Activated T-helper 17 cell treated with anti-CD3 and anti-CD28 coated beads, Interleukin-2, amount 50 U/mL, for 72 hours (primary cell): ENCODE results near the gene GUCY1A1. TPM values are rescaled to one million over a fixed set of nuclear protein-coding genes. Genes with fewer than 3 reads are reported as not detected.

Experiments
- ATAC-seq: fragments of 150-1000 bp; cut with Tn5 transposase; replicated peaks from 2 replicates; pipeline ENCODE4 v1.10.0; 2021; ENCODE audit warnings: mild to moderate bottlenecking, moderate library complexity
- H3K27ac Mint-ChIP-seq: one replicate; pipeline ENCODE4 v1.8.0; 2022; ENCODE audit warnings: mixed read lengths
- H3K27me3 Mint-ChIP-seq: one replicate; pipeline ENCODE4 v1.8.0; 2022; ENCODE audit warnings: mixed read lengths
- H3K36me3 Mint-ChIP-seq: one replicate; pipeline ENCODE4 v1.8.0; 2022; ENCODE audit warnings: low read depth, mild to moderate bottlenecking, mixed read lengths
- H3K4me1 Mint-ChIP-seq: one replicate; pipeline ENCODE4 v1.8.0; 2022; ENCODE audit warnings: mixed read lengths
- H3K4me3 Mint-ChIP-seq: one replicate; pipeline ENCODE4 v1.8.0; 2022; ENCODE audit warnings: mild to moderate bottlenecking, mixed read lengths
- H3K9me3 Mint-ChIP-seq: one replicate; pipeline ENCODE4 v1.8.0; 2022; ENCODE audit warnings: mixed read lengths
- total RNA-seq, 2 donors: library from RNA; stranded (reverse); gene quantifications; one replicate each; pipeline ENCODE4 v1.2.3, GENCODE V29; 2022

Gene GUCY1A1
- total RNA-seq, 2 donors from 2014 or later = not detected

DNA sequence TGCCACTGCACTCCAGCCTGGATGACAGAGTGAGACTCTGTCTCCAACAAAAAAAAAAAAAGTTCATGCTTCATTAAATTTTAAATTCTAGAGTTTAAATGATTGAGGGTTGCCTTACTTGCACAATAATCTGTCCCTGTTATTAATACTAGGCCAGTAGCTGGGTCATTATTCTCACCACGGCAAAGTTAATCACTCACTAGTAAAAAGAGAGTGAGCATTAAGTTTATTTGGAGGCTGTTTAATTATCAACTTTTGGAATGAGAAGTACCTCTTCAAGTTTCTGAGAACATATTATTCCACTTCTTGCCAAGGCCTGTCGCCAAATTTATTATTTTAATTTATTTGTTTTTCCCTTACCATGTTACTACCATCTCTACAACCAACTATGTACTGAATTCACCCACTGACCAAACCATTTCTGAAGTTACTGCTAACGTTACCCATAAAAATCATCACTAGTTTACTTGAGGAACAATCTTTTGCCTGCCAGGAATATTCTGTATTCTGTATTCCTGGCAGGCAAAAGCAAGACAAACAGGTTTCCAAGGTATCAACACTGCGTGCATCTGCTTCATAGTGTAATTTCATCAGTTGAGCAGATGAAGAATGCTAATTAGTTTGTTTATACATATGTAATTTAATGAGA lies 26.5 kb downstream of the GUCY1A1 start:
- Mint-ChIP-seq H3K4me3 (no peak overlapping the region), H3K27me3 (no peaks in the 10 kb centered on the region), H3K27ac (no peak overlapping the region), H3K36me3 (no peaks in the 10 kb centered on the region), H3K4me1 (no peaks in the 10 kb centered on the region), H3K9me3 (no peaks in the 10 kb centered on the region)
- ATAC-seq = no peak

DNA sequence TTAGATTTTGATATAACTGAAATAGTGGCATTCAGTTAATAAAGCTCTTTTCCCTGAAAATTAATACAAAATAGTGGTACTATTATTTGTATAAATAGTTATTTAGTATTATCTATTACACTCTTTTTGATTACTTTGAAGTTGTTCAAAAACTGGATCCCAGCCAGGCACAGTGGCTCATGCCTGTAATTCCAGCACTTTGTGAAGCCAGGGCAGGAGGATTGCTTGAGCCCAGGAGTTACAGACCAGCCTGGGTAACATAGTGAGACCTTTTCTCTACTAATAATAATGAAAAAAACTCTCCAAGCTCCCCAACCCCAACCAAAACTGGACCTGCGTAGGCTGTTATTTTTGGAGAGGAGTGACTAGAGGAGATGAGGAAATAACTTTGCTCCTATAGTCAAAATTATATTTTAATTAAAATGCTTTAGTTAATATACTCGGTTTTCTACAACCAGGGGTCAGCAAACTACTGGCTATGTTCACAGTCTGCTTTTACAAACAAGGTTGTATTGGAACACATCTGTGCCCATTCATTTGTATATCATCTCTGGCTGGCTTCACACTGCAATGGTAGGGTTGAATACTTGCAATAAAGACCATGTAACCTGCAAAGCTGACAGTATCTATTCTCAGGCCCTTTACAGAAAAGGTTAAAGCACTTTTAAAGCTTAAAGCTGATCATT lies 27.6 kb downstream of the GUCY1A1 start:
- H3K27me3 Mint-ChIP-seq = no peaks in the 10 kb centered on the region
- H3K4me1 Mint-ChIP-seq = no peaks in the 10 kb centered on the region
- H3K27ac Mint-ChIP-seq = no peak overlapping the region
- no peaks in the 10 kb centered on the region for H3K36me3 Mint-ChIP-seq
- ATAC-seq = no peak
- H3K4me3 Mint-ChIP-seq = no peak overlapping the region
- no peaks in the 10 kb centered on the region for H3K9me3 Mint-ChIP-seq

DNA sequence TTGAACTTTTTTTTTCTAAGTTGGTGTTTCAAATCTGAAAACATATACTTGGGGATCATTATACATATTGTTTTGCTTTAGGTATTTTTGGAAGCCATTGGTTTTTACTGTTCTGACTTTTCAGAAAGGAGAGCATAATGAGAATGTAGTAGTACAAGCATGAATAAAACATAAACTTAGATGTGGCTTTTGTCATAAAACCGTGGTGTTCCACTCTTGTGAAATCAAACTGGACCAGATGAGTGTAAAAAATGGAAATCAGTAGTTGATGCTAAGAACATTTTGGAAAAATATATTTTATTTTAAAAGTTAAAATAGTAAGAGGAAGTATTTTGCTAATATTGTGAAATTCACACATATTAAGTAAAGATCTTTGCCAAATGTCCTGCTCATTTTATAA lies 29.6 kb downstream of the GUCY1A1 start:
- H3K9me3 Mint-ChIP-seq = no peaks in the 10 kb centered on the region
- H3K27me3 Mint-ChIP-seq = peaks cover 1% of the 10 kb centered on the region
- no peak overlapping the region for H3K4me3 Mint-ChIP-seq
- no peak for ATAC-seq
- H3K4me1 Mint-ChIP-seq = no peaks in the 10 kb centered on the region
- H3K27ac Mint-ChIP-seq = no peak overlapping the region
- H3K36me3 Mint-ChIP-seq = no peaks in the 10 kb centered on the region

DNA sequence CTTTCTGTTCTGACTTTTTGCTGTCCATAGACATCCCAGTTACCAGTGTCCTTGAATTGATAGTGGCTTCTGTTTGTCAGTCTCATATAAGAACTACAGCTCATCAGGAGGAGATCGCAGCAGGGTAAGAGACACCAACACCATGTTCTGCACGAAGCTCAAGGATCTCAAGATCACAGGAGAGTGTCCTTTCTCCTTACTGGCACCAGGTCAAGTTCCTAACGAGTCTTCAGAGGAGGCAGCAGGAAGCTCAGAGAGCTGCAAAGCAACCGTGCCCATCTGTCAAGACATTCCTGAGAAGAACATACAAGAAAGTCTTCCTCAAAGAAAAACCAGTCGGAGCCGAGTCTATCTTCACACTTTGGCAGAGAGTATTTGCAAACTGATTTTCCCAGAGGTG lies 30.1 kb downstream of the GUCY1A1 start:
- Mint-ChIP-seq H3K4me1 (no peaks in the 10 kb centered on the region), H3K27ac (no peak overlapping the region), H3K4me3 (no peak overlapping the region), H3K9me3 (no peaks in the 10 kb centered on the region), H3K36me3 (no peaks in the 10 kb centered on the region), H3K27me3 (peaks cover 3% of the 10 kb centered on the region)
- no peak for ATAC-seq

DNA sequence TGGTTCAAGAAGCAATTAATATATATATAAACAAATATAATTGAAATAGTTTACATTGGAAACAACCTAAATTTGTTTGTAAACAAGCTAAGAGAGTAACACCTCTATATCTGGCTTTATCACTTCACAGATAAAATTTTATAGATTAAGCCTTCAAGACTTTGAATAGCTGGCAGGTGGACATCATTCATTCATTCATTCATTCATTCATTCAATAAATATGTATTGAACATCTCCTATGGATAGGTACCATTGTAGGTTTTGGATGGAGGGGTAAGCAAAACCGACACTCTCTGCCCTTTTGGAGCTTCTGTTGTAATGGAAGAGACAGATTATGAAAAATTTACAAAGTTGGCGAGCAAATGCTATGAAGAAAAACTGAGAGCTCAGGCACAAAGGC lies 35.2 kb downstream of the GUCY1A1 start:
- H3K27ac Mint-ChIP-seq = no peak overlapping the region
- no peaks in the 10 kb centered on the region for H3K4me1 Mint-ChIP-seq
- H3K27me3 Mint-ChIP-seq = peaks cover 3% of the 10 kb centered on the region
- no peak overlapping the region for H3K4me3 Mint-ChIP-seq
- H3K36me3 Mint-ChIP-seq = no peaks in the 10 kb centered on the region
- ATAC-seq = no peak
- no peaks in the 10 kb centered on the region for H3K9me3 Mint-ChIP-seq

DNA sequence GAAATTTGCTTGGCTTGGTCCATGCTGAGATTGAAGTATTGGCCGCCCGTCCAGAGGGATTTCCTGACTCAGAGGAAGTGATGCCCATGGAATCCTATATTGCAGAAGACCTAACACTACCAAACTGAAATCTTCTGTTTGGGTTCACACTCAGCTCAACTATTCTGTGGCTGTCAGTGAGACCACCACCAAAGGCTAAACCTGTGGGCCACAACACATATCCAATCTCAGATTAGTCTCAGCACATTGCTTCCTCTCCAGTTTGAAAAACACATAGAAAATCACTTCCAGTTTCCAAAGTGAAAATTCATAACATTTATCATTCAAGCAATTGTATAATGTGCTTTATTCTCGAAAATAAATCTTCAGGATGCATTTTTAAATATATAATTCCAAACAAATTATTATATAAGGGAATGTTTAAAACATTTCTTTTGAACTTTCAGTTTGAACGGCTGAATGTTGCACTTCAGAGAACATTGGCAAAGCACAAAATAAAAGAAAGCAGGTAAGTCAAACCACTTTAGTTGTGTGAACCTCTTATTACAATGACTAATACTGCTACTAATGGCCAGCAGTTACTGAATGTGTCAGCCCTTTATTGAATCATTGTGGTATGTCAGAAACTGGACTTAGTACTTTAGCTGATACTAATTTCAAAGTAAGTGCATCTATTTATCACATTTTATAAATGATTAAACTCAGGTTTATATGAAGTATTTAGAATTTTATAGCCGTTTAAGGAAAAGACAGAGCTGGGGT lies 37.0 kb downstream of the GUCY1A1 start:
- H3K4me3 Mint-ChIP-seq = no peak overlapping the region
- no peaks in the 10 kb centered on the region for H3K4me1 Mint-ChIP-seq
- no peaks in the 10 kb centered on the region for H3K36me3 Mint-ChIP-seq
- peaks cover 3% of the 10 kb centered on the region for H3K27me3 Mint-ChIP-seq
- H3K27ac Mint-ChIP-seq = no peak overlapping the region
- no peak for ATAC-seq
- H3K9me3 Mint-ChIP-seq = no peaks in the 10 kb centered on the region

DNA sequence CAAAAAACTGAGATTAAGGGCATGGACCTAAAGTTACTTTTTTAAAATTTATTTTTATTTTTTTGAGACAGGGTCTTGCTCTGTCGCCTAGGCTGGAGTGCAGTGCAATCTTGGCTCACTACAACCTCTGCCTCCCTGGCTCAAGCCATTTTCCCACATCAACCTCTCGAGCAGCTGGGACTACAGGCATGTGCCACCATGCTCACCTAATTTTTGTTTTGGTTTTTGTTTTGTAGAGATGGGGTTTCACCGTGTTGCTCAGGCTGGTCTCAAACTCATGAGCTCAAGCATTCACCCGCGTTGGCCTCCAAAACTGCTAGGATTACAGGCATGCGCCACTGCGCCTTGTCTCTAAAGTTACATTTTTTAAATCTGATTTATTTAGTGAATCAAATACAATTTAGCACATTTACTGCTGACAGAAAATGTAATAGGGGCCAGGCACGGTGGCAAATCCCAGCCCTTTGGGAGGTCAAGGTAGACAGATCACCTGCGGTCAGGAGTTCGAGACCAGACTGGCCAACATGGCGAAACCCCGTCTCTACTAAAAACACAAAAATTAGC lies 38.3 kb downstream of the GUCY1A1 start:
- ATAC-seq = no peak
- Mint-ChIP-seq H3K27me3 (peaks cover 7% of the 10 kb centered on the region), H3K27ac (no peak overlapping the region), H3K4me3 (no peak overlapping the region), H3K4me1 (no peaks in the 10 kb centered on the region), H3K36me3 (no peaks in the 10 kb centered on the region), H3K9me3 (no peaks in the 10 kb centered on the region)

DNA sequence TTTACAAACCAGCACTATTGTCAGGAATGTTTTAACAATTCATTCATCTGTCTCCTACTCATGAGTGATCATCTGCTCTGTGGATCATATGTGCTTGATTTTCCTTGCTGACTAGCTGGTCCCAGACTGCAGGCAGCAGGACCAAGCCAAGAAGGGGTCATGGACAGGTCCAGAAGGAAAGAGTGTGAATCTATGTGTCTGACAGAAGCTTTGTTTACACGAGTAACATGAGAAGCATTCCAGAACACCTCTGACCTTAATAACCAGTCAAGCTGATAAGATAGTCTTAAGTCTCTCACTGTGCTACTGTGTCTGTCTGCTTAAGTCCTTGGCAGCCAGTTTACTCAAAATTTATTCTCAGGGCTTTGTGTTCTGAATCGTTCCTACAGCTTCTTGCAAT lies 39.0 kb downstream of the GUCY1A1 start:
- no peak overlapping the region for H3K27ac Mint-ChIP-seq

DNA sequence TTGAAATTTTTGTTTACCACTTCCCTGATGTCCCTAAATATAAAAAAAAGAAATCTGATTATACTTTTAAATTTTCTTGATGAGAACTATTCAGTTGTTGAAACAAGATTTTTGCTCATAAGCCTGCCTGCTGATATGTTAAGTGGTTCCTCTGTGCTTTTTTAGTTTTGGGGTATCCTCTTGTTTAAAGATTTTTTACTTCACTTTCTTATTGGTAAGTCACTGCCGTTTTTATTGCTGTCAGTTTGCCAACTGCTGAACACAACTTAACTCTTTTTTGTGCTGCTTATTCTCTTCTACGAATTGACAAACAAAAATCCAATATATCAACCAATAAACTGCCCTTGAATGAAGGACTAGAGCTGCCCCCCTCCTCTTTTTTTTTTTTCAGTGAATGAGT lies 39.5 kb downstream of the GUCY1A1 start:
- Mint-ChIP-seq H3K27ac (no peak overlapping the region), H3K27me3 (peaks cover 11% of the 10 kb centered on the region), H3K36me3 (no peaks in the 10 kb centered on the region), H3K4me1 (no peaks in the 10 kb centered on the region), H3K4me3 (no peak overlapping the region), H3K9me3 (no peaks in the 10 kb centered on the region)
- ATAC-seq = no peak

More for the DNA sequence above, 39.0 kb downstream of the GUCY1A1 start:
- Mint-ChIP-seq H3K4me3 (no peak overlapping the region), H3K9me3 (no peaks in the 10 kb centered on the region), H3K36me3 (no peaks in the 10 kb centered on the region), H3K4me1 (no peaks in the 10 kb centered on the region), H3K27me3 (peaks cover 8% of the 10 kb centered on the region)
- ATAC-seq = no peak

DNA sequence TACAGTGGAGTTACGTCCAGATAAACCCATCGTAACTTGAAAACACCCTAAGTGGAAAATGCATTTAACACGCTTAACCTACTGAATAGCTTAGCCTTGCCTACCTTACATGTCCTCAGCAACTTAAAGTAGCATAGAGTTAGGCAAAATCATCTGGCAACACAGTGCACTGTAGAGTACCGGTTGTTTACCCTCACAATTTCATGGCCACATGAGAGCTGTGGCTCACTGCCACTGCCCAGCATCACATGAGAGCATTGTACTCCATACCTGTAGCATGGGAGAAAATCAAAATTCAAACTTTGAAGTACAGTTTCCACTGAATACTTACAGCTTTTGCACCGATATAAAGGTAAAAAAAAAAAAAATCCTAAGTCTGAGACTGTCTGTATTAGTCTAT lies 40.6 kb downstream of the GUCY1A1 start:
- Mint-ChIP-seq H3K36me3 (no peaks in the 10 kb centered on the region), H3K27ac (no peak overlapping the region), H3K4me1 (no peaks in the 10 kb centered on the region), H3K9me3 (no peaks in the 10 kb centered on the region), H3K4me3 (no peak overlapping the region), H3K27me3 (peaks cover 10% of the 10 kb centered on the region)
- ATAC-seq = no peak

DNA sequence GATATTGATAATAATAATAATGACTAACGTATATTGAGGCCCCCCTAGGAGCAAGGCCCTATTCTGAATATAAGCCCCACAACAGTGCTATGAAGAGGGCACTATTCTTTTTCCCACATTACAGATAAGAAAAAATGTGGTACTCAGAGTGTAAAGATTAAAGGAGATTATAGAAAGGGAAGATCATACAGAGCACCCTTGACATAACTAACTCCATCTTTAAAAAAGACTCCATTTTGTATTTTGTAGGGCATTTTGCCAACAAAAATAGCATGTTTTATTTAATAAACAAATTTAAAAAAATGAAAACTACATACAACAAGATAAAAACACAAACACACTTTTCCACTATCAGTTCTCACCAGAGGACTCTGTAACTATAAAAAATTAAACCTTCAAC lies 42.1 kb downstream of the GUCY1A1 start:
- H3K9me3 Mint-ChIP-seq = no peaks in the 10 kb centered on the region
- H3K4me3 Mint-ChIP-seq = no peak overlapping the region
- H3K4me1 Mint-ChIP-seq = no peaks in the 10 kb centered on the region
- H3K27ac Mint-ChIP-seq = no peak overlapping the region
- peaks cover 14% of the 10 kb centered on the region for H3K27me3 Mint-ChIP-seq
- ATAC-seq = no peak
- no peaks in the 10 kb centered on the region for H3K36me3 Mint-ChIP-seq

DNA sequence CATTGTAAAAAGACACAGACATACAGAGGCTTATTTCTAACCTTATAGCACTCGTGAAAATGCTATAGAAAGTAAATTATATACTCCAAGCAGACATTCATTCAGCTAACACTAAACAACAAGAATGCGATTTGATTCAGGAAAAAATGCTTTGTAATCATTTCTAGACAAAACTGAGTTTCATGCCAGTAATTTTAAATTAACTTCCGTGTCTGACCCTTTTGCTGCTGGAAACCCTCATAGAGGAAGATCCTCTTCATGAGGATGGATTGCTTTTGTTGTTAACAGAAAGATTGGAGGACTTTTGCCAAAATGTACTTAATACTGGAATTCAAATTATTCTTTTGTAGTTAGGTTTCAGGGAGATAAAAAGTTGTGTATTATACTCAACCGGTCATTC lies 43.3 kb downstream of the GUCY1A1 start:
- H3K4me1 Mint-ChIP-seq = no peaks in the 10 kb centered on the region
- no peak for ATAC-seq
- no peaks in the 10 kb centered on the region for H3K9me3 Mint-ChIP-seq
- no peak overlapping the region for H3K4me3 Mint-ChIP-seq
- H3K27ac Mint-ChIP-seq = no peak overlapping the region
- no peaks in the 10 kb centered on the region for H3K36me3 Mint-ChIP-seq
- peaks cover 14% of the 10 kb centered on the region for H3K27me3 Mint-ChIP-seq

DNA sequence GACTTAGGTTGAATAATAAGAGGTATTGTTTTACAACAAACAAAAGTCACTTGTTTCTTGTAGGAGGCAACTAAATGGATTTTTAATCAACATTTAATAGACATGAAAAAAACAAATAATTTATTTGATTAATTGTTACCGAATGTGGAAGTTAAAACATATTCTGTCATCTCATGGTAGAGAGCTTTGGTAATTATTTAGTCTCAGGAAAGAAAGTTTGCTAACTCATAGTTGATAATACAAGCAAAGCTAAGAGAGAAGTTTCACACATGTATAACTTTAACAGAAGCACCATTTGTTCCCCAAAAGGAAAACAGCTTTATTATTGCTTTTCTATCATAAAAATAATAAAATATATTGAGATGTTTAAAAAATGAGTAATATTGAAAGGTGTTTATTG lies 44.9 kb downstream of the GUCY1A1 start:
- ATAC-seq = no peak
- H3K27ac Mint-ChIP-seq = no peak overlapping the region
- H3K27me3 Mint-ChIP-seq = peaks cover 14% of the 10 kb centered on the region
- H3K4me3 Mint-ChIP-seq = no peak overlapping the region
- no peaks in the 10 kb centered on the region for H3K4me1 Mint-ChIP-seq
- no peaks in the 10 kb centered on the region for H3K9me3 Mint-ChIP-seq
- H3K36me3 Mint-ChIP-seq = no peaks in the 10 kb centered on the region

DNA sequence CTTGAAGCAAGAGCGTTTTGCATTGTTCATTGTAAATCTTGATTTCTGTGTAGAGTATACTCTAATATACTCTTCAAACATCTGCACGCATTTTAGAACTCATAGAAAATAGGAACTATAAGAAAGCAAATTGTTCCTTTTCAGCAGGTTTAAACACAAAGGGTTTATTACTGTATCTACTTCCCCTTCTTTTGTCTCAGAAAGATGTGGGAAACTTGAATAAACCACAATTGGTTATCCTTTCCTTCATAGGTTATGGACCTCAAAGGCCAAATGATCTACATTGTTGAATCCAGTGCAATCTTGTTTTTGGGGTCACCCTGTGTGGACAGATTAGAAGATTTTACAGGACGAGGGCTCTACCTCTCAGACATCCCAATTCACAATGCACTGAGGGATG lies 46.2 kb downstream of the GUCY1A1 start:
- no peaks in the 10 kb centered on the region for H3K9me3 Mint-ChIP-seq
- no peak overlapping the region for H3K27ac Mint-ChIP-seq
- no peak for ATAC-seq
- H3K27me3 Mint-ChIP-seq = peaks cover 14% of the 10 kb centered on the region
- no peaks in the 10 kb centered on the region for H3K4me1 Mint-ChIP-seq
- H3K4me3 Mint-ChIP-seq = no peak overlapping the region
- H3K36me3 Mint-ChIP-seq = no peaks in the 10 kb centered on the region

DNA sequence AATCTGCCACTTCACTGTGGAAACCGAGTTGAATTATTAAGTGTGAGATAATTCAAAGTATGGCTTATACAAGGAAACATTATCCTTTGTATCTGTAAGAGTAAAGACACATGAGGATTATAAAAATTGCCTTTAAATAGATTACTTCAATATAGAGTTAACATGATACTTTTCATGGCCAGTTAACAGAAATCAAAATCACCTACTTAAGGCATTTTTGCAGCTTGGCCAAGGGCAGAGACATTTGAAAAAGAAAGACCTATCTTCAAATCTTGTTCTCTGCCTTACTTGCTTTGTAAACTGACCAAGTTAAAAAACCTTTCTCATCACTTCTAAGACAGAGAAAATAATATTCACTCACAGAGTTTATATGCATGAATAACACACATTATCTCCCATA lies 47.3 kb downstream of the GUCY1A1 start:
- Mint-ChIP-seq H3K4me3 (no peak overlapping the region), H3K9me3 (no peaks in the 10 kb centered on the region), H3K27ac (no peak overlapping the region), H3K27me3 (peaks cover 17% of the 10 kb centered on the region), H3K4me1 (no peaks in the 10 kb centered on the region), H3K36me3 (no peaks in the 10 kb centered on the region)
- no peak for ATAC-seq
